Measurements from ENCODE around the gene ARHGEF11. TPM values are rescaled to one million over a fixed set of nuclear protein-coding genes. Genes with fewer than 3 reads are reported as not detected.
"Not testable (repeated sequence)": the region's sequence is repeated elsewhere in the genome, so short reads cannot be mapped to it uniquely, and the experiment has no call there.

The ARHGEF11 gene
- total RNA-seq, 2 experiments from 2014 or later: 14.5 to 20.5 TPM

DNA sequence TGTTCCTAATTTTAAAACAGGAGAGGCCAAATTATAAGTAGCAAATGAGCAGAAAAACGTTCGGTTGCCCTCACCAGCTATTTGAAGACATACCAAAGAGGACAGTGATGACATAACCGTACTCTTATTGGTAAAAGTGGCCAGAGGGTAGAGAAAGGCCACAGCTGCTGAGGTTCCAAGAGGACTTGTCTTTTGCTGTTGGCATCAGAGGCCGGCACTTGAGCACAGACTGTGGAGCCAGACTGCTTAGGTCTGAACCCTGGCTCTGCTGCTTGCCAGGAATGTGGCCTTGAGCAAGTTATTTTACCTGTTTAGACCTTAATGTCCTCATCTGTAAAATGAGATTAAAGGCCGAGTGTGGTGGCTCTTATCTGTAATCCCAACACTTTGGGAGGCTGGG is 39.2 kb upstream of the ARHGEF11 start:
- Mint-ChIP-seq H3K27me3 (peaks cover 6% of the 10 kb centered on the region), H3K27ac (no peak overlapping the region), H3K4me3 (no peak overlapping the region), H3K4me1 (no peaks in the 10 kb centered on the region), H3K36me3 (no peaks in the 10 kb centered on the region), H3K9me3 (no peaks in the 10 kb centered on the region)
- ATAC-seq (ENCODE audit: low read depth) (no peak), DNase-seq (no peak)
- POLR2A ChIA-PET: no interaction called here

DNA sequence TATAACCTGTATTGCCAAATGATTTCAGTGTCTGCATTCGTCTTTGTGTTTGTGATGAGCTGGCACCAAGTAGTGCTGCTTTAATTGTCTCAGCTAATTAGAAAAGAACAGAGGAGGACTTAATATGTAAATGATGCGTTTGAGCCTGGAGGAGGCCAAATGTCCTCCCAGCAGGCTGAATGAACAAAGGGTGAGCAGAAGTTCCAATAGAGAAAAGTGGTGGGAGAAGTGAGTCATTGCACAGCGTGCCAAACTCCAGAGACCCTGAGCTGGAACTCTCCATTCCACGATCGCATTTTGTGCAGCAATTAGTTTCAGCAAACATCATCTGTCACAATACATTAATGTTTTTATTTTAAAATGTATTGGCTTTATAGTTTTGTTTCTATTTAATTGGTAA is 36.2 kb upstream of the ARHGEF11 start:
- H3K27ac Mint-ChIP-seq: no peak overlapping the region
- H3K27me3 Mint-ChIP-seq: peaks cover 26% of the 10 kb centered on the region
- POLR2A ChIA-PET: no interaction called here
- no peak overlapping the region for H3K4me3 Mint-ChIP-seq
- no peak for DNase-seq
- H3K36me3 Mint-ChIP-seq: no peaks in the 10 kb centered on the region
- no peak for ATAC-seq (ENCODE audit: low read depth)
- H3K4me1 Mint-ChIP-seq: peaks cover 2% of the 10 kb centered on the region
- H3K9me3 Mint-ChIP-seq: no peaks in the 10 kb centered on the region

DNA sequence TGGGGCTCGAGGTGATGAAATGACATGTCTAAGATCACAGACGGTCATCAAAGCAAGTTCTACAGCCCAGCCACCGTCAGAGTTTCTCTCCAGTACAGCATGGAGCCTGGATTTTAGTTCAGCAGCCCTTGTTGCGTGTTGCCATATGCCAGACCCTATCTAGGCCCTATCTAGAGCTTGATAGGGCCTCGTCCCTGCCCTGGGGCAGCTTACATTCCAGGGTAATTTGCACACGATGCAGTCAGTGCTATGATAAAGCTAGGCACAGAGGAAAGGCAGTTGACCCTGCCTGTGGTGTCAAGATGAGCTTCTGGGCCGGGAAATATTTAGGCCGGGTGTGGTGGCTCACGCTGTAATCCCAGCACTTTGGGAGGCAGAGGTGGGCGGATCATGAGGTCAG is 35.2 kb upstream of the ARHGEF11 start:
- Mint-ChIP-seq H3K36me3 (no peaks in the 10 kb centered on the region), H3K4me3 (no peak overlapping the region), H3K27ac (no peak overlapping the region), H3K9me3 (no peaks in the 10 kb centered on the region), H3K4me1 (peaks cover 2% of the 10 kb centered on the region), H3K27me3 (peaks cover 28% of the 10 kb centered on the region)
- ATAC-seq (ENCODE audit: low read depth): no peak
- POLR2A ChIA-PET: no interaction called here
- no peak for DNase-seq

- Mint-ChIP-seq H3K27me3 (peaks cover 36% of the 10 kb centered on the region), H3K4me1 (peaks cover 2% of the 10 kb centered on the region), H3K36me3 (no peaks in the 10 kb centered on the region), H3K27ac (no peak overlapping the region), H3K9me3 (no peaks in the 10 kb centered on the region), H3K4me3 (no peak overlapping the region)
- POLR2A ChIA-PET: no interaction called here
- ATAC-seq (ENCODE audit: low read depth) (no peak), DNase-seq (no peak)
Measured at GRCh38 chr1:157077394-157077793, 31.9 kb upstream of the ARHGEF11 start.

DNA sequence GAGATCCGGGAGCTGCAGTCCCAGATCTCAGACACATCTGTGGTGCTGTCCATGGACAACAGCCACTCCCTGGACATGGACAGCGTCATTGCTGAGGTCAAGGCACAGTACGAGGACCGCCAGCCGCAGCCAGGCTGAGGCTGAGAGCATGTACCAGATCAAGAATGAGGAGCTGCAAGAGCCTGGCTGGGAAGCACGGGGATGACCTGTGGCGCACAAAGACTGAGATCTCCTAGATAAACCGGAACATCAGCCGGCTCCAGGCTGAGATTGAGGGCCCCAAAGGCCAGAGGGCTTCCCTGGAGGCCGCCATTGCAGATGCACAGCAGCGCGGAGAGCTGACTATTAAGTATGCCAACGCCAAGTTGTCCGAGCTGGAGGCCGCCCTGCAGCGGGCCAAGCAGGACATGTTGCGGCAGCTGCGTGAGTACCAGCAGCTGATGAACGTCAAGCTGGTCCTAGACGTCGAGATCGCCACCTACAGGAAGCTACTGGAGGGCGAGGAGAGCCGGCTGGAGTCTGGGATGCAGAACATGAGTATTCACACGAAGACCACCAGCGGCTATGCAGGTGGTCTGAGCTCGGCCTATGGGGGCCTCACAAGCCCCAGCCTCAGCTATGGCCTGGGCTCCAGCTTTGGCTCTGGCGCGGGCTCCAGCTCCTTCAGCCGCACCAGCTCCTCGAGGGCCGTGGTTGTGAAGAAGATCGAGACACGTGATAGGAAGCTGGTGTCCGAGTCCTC is 28.6 kb upstream of the ARHGEF11 start:
- DNase-seq (peak; percentile 51), ATAC-seq (ENCODE audit: low read depth) (no peak)
- Mint-ChIP-seq H3K27me3 (peaks cover 34% of the 10 kb centered on the region), H3K36me3 (no peaks in the 10 kb centered on the region), H3K4me1 (peaks cover 2% of the 10 kb centered on the region), H3K4me3 (no peak overlapping the region), H3K27ac (no peak overlapping the region), H3K9me3 (no peaks in the 10 kb centered on the region)
- POLR2A ChIA-PET: no interaction called here

- Mint-ChIP-seq H3K27ac (no peak overlapping the region), H3K9me3 (peaks cover 2% of the 10 kb centered on the region), H3K27me3 (peaks cover 39% of the 10 kb centered on the region), H3K36me3 (no peaks in the 10 kb centered on the region), H3K4me3 (no peak overlapping the region), H3K4me1 (peaks cover 2% of the 10 kb centered on the region)
- ATAC-seq (ENCODE audit: low read depth) (no peak), DNase-seq (no peak)
- POLR2A ChIA-PET: no interaction called here
Measured at GRCh38 chr1:157069601-157070000, 24.1 kb upstream of the ARHGEF11 start.

DNA sequence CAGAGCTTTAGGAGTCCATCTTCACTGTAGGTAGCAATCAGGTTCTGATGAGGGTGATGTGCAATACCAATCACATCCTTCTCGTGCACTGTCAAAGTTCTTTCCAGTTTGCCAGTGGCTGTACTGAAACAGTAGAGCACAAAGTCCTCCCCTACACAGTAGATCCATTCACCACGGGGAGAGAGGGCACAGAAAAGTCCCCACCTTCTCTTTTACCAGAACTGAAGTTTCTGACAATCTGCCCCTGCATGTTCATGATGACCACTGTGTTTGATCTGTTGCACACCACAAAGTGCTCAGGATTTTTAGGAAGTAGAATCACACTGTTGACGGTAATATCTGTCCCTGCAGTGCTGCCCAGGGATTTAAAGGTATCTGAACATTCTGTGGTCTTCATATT is 13.7 kb upstream of the ARHGEF11 start:
- H3K9me3 Mint-ChIP-seq; H3K4me3 Mint-ChIP-seq; DNase-seq; POLR2A ChIA-PET; H3K27ac Mint-ChIP-seq; H3K4me1 Mint-ChIP-seq; H3K36me3 Mint-ChIP-seq; ATAC-seq (ENCODE audit: low read depth): not testable (repeated sequence)
- peaks cover 70% of the 10 kb centered on the region for H3K27me3 Mint-ChIP-seq

- H3K9me3 Mint-ChIP-seq: peaks cover 5% of the 10 kb centered on the region
- peaks cover 76% of the 10 kb centered on the region for H3K27me3 Mint-ChIP-seq
- H3K36me3 Mint-ChIP-seq: no peaks in the 10 kb centered on the region
- H3K4me3 Mint-ChIP-seq: no peak overlapping the region
- ATAC-seq (ENCODE audit: low read depth): no peak
- no peak overlapping the region for H3K27ac Mint-ChIP-seq
- DNase-seq: no peak
- H3K4me1 Mint-ChIP-seq: no peaks in the 10 kb centered on the region
- POLR2A ChIA-PET: no interaction called here
Measured at GRCh38 chr1:157056269-157056668, 10.7 kb upstream of the ARHGEF11 start.

- H3K27ac Mint-ChIP-seq; DNase-seq; H3K4me3 Mint-ChIP-seq; H3K9me3 Mint-ChIP-seq; H3K4me1 Mint-ChIP-seq; POLR2A ChIA-PET; ATAC-seq (ENCODE audit: low read depth); H3K36me3 Mint-ChIP-seq: not testable (repeated sequence)
- peaks cover 75% of the 10 kb centered on the region for H3K27me3 Mint-ChIP-seq
Measured at GRCh38 chr1:157055729-157056128, 10.2 kb upstream of the ARHGEF11 start.

DNA sequence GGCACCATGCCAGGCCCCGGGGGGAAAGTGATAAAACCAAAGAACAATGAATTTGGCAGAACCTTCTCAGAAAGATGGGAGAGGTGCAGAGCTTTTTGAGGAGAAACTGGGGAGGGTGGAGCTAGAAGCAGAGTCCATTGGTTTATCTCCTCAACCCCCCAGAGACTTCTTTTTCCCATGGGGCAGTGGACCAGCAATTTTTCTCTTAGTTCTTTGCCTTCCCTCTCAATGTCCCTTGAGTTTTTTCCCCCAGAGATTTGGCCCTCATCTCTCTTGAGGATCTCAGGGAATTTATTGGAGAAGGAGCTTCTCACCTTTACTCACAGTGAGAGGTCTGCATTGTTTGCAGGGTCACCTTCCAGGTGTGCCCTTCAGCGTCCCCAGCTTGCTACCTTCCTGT is 5.3 kb upstream of the ARHGEF11 start:
- Mint-ChIP-seq H3K9me3 (peaks cover 6% of the 10 kb centered on the region), H3K4me1 (peaks cover 9% of the 10 kb centered on the region), H3K36me3 (no peaks in the 10 kb centered on the region), H3K4me3 (no peak overlapping the region), H3K27ac (no peak overlapping the region), H3K27me3 (peaks cover 78% of the 10 kb centered on the region)
- ATAC-seq (ENCODE audit: low read depth): no peak
- DNase-seq: no peak
- POLR2A ChIA-PET: no interaction called here

GRCh38 chr1:157047062-157047410 is 1.5 kb upstream of the ARHGEF11 start:
- ATAC-seq (ENCODE audit: low read depth): no peak
- Mint-ChIP-seq H3K9me3 (peaks cover 4% of the 10 kb centered on the region), H3K36me3 (no peaks in the 10 kb centered on the region), H3K27me3 (peaks cover 86% of the 10 kb centered on the region), H3K27ac (no peak overlapping the region), H3K4me3 (peak overlapping the region; percentile 93), H3K4me1 (peaks cover 11% of the 10 kb centered on the region)
- POLR2A ChIA-PET: no interaction called here
- DNase-seq: no peak

GRCh38 chr1:157044326-157044725 is 1.2 kb downstream of the ARHGEF11 start:
- DNase-seq (no peak), ATAC-seq (ENCODE audit: low read depth) (no peak)
- no peaks in the 10 kb centered on the region for H3K36me3 Mint-ChIP-seq
- POLR2A ChIA-PET: no interaction called here
- H3K27me3 Mint-ChIP-seq: peaks cover 84% of the 10 kb centered on the region
- H3K4me1 Mint-ChIP-seq: peaks cover 11% of the 10 kb centered on the region
- H3K4me3 Mint-ChIP-seq: no peak overlapping the region
- no peaks in the 10 kb centered on the region for H3K9me3 Mint-ChIP-seq
- no peak overlapping the region for H3K27ac Mint-ChIP-seq

- Mint-ChIP-seq H3K27ac (no peak overlapping the region), H3K4me1 (peaks cover 11% of the 10 kb centered on the region), H3K27me3 (peaks cover 84% of the 10 kb centered on the region), H3K4me3 (no peak overlapping the region), H3K36me3 (no peaks in the 10 kb centered on the region), H3K9me3 (no peaks in the 10 kb centered on the region)
- ATAC-seq (ENCODE audit: low read depth): no peak
- no peak for DNase-seq
- POLR2A ChIA-PET: no interaction called here
Measured at GRCh38 chr1:157043685-157044084, 1.9 kb downstream of the ARHGEF11 start.

- H3K36me3 Mint-ChIP-seq: no peaks in the 10 kb centered on the region
- no peaks in the 10 kb centered on the region for H3K9me3 Mint-ChIP-seq
- no peak overlapping the region for H3K4me3 Mint-ChIP-seq
- peaks cover 78% of the 10 kb centered on the region for H3K27me3 Mint-ChIP-seq
- POLR2A ChIA-PET: no interaction called here
- peaks cover 11% of the 10 kb centered on the region for H3K4me1 Mint-ChIP-seq
- DNase-seq: no peak
- ATAC-seq (ENCODE audit: low read depth): no peak
- no peak overlapping the region for H3K27ac Mint-ChIP-seq
Measured at GRCh38 chr1:157042846-157043245, 2.7 kb downstream of the ARHGEF11 start.

DNA sequence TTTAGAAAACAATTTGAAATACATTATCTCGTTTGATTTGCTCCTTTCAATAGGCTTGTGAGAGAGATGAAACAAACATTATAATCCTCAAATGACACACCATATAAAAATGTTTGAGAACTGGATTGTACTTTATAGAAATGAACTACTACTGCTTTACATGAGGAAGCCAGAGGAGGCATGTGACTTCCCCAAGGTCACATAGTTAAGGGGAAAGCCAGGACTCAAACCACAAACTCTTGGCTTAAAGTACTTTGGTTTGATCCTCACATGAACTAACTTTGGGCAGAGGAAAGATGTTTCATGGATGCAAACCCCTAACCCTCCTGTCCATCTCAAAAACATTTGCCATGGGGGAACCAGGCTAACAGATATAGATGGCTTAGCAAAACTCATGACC is 4.7 kb downstream of the ARHGEF11 start:
- no peak overlapping the region for H3K4me3 Mint-ChIP-seq
- DNase-seq (no peak), ATAC-seq (ENCODE audit: low read depth) (no peak)
- no peaks in the 10 kb centered on the region for H3K9me3 Mint-ChIP-seq
- H3K27me3 Mint-ChIP-seq: peaks cover 69% of the 10 kb centered on the region
- no peak overlapping the region for H3K27ac Mint-ChIP-seq
- POLR2A ChIA-PET: no interaction called here
- H3K36me3 Mint-ChIP-seq: no peaks in the 10 kb centered on the region
- peaks cover 3% of the 10 kb centered on the region for H3K4me1 Mint-ChIP-seq
